Thoracic aorta (tissue), 2 donors: ENCODE measurements around the gene NAV2. TPM values are rescaled to one million over a fixed set of nuclear protein-coding genes. Genes with fewer than 3 reads are reported as not detected.

ENCODE experiments used
- ATAC-seq: fragments of 150-250 bp; one replicate; pipeline ENCODE4 v1.8.0; 2017; ENCODE audit warnings: low read depth; ENCODE audit not compliant: insufficient number of reproducible peaks, low FRiP score
- DNase-seq: peaks from one replicate; pipeline ENCODE4 v3.0.0-alpha.2; 2020; ENCODE audit warnings: low spot score
- H3K27ac ChIP-seq, 2 donors: fragments of 200-600 bp; sonication (generic); 1 replicate in 1 of 2; 2 replicates in 1 of 2; pipeline ENCODE4 v1.5.1; 2016; ENCODE audit warnings: mild to moderate bottlenecking in 2 of 2, moderate library complexity in 2 of 2
- H3K27me3 ChIP-seq: fragments of 200-600 bp; sonication (generic); replicated peaks from 2 replicates; pipeline ENCODE4 v1.6.0; 2016; ENCODE audit warnings: mild to moderate bottlenecking; ENCODE audit not compliant: insufficient read depth
- H3K36me3 ChIP-seq: fragments of 200-600 bp; sonication (generic); one replicate; pipeline ENCODE4 v1.5.1; 2016
- H3K4me1 ChIP-seq, 2 donors: fragments of 200-600 bp; sonication (generic); 1 replicate in 1 of 2; 2 replicates in 1 of 2; pipeline versions ENCODE4 v1.5.1 to v1.6.0; 2016; ENCODE audit warnings: low read depth in 2 of 2, mild to moderate bottlenecking in 1 of 2; ENCODE audit not compliant: control insufficient read depth in 1 of 2
- H3K4me3 ChIP-seq: fragments of 200-600 bp; sonication (generic); 2 replicates; pipeline ENCODE4 v1.5.1; 2016; ENCODE audit warnings: mild to moderate bottlenecking
- H3K9me3 ChIP-seq: fragments of 200-600 bp; sonication (generic); 2 replicates; pipeline ENCODE4 v1.5.1; 2016
- CTCF ChIP-seq: fragments of 200-600 bp; sonication (generic); IDR thresholded peaks from one replicate; pipeline ENCODE4 v1.5.1; 2019; ENCODE audit warnings: antibody characterized with exemption
- total RNA-seq, 2 donors: library from RNA; depleted of rRNA; stranded (reverse); fragments of >200 nt; gene quantifications; one replicate each; pipeline versions ENCODE4 v1.1.0 to v1.2.3, GENCODE V29; 2016

Gene NAV2
- total RNA-seq, 2 donors from 2014 or later: 125 to 230 TPM

GRCh38 chr11:20011307-20011951 lies 298.8 kb downstream of the NAV2 start:
- no peak for TF ChIP-seq CTCF
- Histone ChIP-seq H3K36me3 (peaks cover 11% of the 10 kb centered on the region), H3K27me3 (no peaks in the 10 kb centered on the region), H3K9me3 (no peaks in the 10 kb centered on the region), H3K4me3 (no peak overlapping the region), H3K4me1 (peaks cover 14 to 64% of the 10 kb centered on the region in 2 donors), H3K27ac (no peak overlapping the region)
- DNase-seq (no peak), ATAC-seq (no peak)

GRCh38 chr11:20013346-20014066 lies 300.9 kb downstream of the NAV2 start:
- H3K27me3 ChIP-seq: no peaks in the 10 kb centered on the region
- H3K27ac ChIP-seq: no peak overlapping the region
- DNase-seq (no peak), ATAC-seq (no peak)
- no peak overlapping the region for H3K4me3 ChIP-seq
- peaks cover 0 to 45% of the 10 kb centered on the region in 2 donors for H3K4me1 ChIP-seq
- TF ChIP-seq CTCF: no peak
- peaks cover 5% of the 10 kb centered on the region for H3K36me3 ChIP-seq
- H3K9me3 ChIP-seq: no peaks in the 10 kb centered on the region

- peaks cover 0 to 40% of the 10 kb centered on the region in 2 donors for H3K4me1 ChIP-seq
- TF ChIP-seq CTCF: no peak
- DNase-seq (no peak), ATAC-seq (no peak)
- H3K27ac ChIP-seq: no peak overlapping the region
- H3K9me3 ChIP-seq: no peaks in the 10 kb centered on the region
- peaks cover 3% of the 10 kb centered on the region for H3K36me3 ChIP-seq
- no peak overlapping the region for H3K4me3 ChIP-seq
- H3K27me3 ChIP-seq: no peaks in the 10 kb centered on the region
These were observed 301.4 kb downstream of the NAV2 start for GRCh38 chr11:20014067-20014402.

GRCh38 chr11:20015101-20015500 lies 302.5 kb downstream of the NAV2 start:
- DNase-seq: no peak
- no peak overlapping the region for H3K4me3 ChIP-seq
- ATAC-seq: no peak
- peaks cover 3% of the 10 kb centered on the region for H3K36me3 ChIP-seq
- H3K27ac ChIP-seq: no peak overlapping the region
- peaks cover 0 to 38% of the 10 kb centered on the region in 2 donors for H3K4me1 ChIP-seq
- H3K9me3 ChIP-seq: no peaks in the 10 kb centered on the region
- H3K27me3 ChIP-seq: no peaks in the 10 kb centered on the region
- no peak for TF ChIP-seq CTCF

- no peak overlapping the region for H3K4me3 ChIP-seq
- peaks cover 3% of the 10 kb centered on the region for H3K36me3 ChIP-seq
- DNase-seq (no peak), ATAC-seq (no peak)
- no peaks in the 10 kb centered on the region for H3K9me3 ChIP-seq
- H3K27me3 ChIP-seq: no peaks in the 10 kb centered on the region
- H3K4me1 ChIP-seq: peaks cover 0 to 38% of the 10 kb centered on the region in 2 donors
- no peak for TF ChIP-seq CTCF
- no peak overlapping the region for H3K27ac ChIP-seq
These were observed 303.1 kb downstream of the NAV2 start for GRCh38 chr11:20015529-20016427.
